Fibroblast of peridontal ligament (primary cell): Measurements from ENCODE around the gene LRP4.

ENCODE experiments used
- DNase-seq: peaks from one replicate; pipeline ENCODE4 v3.0.0-alpha.2; 2010; ENCODE audit errors: extremely low read depth

Gene LRP4

DNA sequence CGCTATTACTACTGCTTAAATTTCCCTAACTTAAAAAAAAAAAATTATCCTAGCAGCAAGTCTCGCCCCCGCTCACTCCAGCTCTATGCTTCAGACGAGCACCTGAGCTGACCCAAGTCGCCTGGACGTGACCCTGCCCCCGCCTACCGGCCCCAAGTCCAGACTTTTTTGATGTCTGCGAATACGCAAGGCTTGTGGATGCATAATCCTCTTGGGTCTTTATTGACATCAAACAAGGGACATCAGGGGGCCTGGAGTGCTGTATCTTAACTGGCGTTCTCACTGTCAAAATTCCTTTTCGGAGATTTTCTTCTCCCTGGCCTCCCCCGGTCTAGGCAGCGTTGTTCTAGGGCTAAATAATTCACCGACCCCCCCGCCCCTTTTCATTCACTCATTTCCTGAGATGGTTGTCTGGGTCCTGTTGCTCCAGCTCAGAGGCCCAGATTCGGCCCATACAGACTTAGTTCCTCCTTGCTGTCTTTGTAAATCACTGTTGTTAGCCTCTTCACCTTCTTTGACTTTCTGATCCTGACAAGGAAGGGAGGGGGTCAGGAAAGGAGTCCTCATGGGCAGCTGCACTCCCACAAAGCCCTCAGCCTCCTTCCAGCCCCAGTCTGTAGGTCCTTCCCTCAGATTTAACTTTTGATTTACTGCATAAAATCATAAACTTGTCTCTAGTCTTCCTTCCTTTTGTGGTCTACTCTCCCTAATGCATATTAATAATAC, 601 bp upstream of the LRP4 start:
- no peak for DNase-seq

DNA sequence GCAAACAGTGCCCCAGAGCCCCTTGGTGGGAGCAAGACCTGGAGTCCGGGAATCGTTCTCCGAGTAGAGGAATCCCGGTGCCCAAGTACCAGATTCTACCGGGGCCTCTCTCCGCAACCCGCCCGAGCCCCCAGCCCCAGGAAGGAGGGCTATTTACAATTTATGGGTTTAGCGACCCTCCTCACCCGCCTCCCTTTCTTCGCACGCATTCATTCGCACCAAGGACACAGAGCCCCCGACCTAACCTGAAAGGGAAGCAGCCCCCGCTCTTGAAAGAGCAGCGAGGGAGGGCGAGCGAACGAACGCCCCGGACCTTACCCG, 628 bp downstream of the LRP4 start:
- no peak for DNase-seq

DNA sequence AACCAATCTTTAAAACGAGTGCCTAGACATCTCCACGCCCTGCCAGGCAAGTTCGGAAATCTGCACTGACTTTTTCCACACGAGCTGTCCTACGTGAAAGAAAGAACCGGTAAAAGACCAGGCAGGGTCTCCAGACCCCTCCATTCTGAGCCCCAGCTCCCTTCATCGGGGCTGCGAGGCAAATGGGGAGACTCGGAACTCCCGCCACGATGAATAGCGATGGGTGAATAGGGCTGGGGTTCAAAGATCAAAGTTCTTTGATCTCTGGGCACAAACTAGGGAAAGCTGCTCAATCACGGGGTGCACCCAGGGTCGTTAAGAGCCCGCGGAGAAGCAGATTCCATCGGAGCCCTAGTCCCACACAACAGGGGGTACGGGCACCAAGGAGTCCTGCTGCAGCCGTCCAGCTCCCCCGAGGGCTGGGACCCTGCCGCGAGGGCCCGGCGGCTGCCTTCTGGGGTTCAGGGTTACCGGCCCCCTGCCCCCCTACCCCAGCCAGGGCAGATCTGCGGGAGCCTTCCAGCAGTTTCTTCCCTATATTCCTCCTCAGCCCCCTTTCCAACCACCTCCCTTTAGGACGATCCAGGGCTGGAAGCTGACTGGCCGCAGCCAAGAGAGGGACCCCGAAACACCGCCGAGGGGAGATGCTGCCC, 1.1 kb downstream of the LRP4 start:
- no peak for DNase-seq

DNA sequence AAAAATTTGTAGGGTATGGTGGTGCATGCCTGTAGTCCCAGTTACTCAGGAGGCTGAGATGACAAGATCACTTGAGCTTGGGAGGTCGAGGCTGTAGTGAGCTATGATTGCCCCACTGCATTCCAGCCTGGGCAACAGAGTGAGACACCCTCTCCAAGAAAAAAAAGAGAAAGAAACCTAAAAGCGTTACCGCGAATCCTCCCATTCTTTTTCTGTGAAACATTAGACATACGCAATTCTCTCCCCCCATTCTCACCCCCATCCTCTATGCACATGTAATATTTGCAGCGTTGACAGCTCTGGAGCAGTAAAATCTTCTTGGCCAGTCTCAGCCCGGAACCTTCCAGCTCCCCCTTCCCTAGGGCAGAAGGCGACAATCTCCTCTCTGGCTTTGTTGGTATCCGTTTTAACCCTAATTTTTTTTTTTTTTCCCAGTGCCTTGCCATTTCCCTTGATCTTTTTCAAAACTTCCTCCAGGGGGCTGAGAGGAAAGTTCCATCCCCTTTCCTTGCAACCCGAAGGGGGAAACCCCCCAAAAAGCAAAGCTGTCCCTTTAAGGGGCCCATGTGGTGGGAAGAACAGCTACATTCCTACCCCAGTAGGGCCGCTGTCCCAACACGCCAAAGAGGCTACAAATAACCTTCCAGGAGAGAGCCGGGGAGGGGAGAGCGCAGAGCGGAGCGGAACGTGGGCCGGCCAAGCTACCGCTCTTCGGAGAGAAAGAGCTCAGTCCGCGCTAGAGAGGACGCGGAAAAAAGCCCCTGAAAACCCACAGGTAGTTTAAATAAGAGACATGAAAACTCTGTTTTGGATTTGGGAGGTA, 1.9 kb downstream of the LRP4 start:
- peak; percentile 65 for DNase-seq

DNA sequence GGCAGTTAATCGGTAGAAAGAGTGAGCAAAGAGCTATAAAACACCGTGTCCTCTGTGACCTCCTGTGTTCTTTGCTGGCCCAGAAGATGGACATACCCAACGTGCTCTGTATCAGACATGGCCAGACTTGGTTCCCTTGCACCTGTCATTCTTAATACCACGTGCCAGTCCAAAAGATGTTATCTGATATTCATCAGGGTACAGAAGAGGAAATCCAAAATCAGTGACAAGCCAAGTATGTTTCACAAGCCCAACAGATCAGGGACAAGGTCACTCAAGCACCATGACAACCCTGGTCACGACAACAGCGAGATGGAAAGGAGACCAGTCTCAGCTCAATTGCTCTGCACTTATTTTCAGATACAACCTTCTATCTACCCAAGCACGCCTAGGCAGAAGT, 3.4 kb downstream of the LRP4 start:
- no peak for DNase-seq

DNA sequence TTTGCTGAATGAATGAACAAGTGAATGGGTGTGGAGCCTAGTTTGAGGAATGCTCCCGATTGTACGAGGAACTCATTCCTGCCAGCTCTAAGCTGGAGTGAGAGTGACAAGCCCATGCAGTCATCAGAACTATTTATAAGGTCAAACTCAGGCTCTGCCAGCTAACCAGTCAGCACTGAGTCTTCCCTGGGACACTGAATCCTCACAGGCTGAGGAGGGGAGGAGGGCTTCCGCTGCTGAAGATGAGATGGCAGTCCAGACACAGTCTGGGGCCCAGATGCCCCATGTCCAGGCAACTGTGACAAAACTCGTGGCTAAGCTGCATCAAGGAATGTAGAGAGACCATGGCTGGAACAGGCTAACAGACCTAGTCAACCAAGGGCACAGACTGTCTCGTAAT, 4.0 kb downstream of the LRP4 start:
- peak; percentile 31 for DNase-seq

DNA sequence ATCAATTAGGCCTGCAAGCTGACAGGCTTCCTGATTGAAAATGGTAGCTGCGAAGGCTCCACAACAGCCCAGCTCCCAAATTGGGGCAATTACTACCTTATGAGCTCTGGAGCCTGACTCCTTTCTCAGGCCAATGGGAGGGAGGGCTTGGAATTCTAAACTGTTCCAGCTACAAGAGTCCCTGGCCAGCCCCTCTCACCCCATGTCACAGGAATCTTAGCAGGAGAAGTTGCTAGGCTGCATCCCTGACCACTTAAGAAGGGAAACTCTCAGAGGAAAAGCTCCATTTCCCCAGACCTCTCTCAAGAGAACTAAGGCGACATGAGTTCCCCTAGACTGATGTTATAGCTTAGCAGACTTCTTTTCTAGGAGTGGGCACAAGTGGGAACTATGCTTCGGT, 4.9 kb downstream of the LRP4 start:
- no peak for DNase-seq

DNA sequence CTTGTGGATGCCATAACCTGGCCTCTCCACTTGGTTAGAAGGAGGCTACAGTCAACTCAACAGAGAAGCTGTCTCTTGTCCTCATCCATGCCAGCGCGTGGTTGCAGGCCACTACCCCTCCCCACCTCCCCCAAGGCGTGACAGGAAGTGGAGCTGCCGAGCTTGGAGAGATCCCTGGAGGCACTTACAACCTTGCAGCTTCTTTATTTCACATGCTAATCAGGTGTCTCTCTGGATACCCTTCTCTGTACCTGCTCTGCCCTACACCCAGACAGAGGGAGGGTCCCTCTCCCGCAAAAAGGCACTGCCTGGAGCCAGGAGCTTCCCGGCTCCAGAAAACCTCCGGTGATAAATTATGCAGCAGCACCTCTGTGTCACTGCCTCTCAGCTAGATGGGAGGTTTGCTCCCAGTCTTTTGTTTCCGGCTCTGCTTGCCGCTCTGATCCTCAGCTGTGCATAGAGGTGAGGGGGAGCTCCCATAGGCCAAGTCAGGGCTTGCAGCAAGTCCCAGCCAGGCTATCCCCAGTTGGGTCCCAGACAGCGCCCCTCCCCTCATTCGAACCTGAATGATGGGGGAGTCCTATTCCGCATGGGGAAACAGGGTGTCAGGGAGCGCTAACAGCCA, 5.7 kb downstream of the LRP4 start:
- DNase-seq = no peak

DNA sequence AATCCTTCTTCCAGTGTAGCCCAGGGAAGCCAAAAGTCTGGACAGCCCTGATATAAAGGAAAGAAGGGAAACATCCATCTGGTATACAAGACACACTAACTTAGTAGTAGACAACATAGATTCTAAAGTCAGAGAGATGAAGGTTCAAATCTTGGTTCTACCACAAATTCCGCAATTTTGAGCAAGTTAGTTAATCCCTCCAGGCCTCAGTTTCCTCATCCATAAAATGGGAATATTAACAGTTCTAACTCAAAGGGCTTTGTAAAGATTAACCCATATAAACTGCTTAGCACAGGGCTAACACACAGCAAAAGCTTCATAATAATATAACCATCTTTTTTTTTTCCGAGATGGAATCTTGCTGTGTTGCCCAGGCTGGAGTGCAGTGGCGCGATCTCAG, 10.7 kb downstream of the LRP4 start:
- DNase-seq = no peak

DNA sequence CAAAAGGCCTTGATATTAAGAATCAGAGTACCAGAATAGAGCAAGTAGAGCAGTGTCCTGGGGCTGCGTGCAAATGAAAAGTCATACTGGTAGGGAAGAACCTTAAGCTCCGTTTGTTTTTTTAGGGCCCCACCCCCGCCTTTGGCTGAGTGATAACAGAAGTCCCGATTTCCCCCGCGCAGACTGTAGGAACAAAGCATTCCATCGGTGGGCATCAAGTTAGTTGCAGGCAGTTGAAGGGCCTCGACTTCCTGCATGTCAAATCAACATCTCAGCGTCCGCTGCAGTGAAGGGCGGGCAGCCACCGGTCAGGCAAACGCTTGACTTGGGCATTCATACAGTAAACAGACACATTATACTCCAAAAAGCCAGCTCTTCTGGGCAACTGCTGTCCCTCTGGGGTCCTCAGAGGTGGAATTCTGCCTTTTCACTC, 11.7 kb downstream of the LRP4 start:
- DNase-seq = no peak

DNA sequence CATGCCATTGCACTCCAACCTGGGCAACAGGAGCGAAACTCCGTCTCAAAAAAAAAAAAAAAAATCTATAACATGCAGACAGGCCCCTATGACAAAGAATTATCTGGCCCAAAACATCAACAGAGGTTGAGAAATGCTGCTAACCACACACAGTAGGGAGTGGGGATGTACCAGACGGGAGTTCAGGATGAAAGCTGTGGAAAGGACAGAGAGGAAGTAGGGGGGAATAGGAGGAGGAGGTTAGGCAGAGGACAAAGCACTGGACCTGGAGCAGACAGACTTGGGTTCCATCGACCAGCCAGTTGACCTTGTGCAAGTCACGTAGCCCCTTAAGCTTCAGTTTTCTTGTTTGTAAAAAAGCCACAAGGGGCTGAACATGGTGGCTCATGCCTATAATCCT, 12.5 kb downstream of the LRP4 start:
- no peak for DNase-seq

DNA sequence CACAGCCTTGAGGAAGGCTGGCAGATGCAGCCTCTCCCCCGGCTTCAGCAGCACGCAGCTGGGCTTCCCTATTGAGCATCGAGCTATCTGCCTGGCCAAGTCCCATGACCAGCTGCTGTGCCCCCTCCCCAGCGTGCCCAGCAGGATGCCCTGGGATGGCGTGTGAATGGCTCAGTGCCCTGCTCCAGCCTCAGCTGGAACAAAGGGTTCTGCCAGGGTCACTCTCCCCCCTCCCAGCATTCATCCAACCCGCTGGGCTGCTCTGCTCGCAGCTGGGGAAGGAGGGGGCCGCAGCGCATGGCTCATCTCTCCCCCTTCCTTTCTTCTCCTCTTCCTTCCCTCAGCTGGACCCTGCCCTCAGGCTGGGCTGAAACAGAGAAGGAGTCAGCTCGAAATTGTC, 14.5 kb downstream of the LRP4 start:
- DNase-seq = no peak

DNA sequence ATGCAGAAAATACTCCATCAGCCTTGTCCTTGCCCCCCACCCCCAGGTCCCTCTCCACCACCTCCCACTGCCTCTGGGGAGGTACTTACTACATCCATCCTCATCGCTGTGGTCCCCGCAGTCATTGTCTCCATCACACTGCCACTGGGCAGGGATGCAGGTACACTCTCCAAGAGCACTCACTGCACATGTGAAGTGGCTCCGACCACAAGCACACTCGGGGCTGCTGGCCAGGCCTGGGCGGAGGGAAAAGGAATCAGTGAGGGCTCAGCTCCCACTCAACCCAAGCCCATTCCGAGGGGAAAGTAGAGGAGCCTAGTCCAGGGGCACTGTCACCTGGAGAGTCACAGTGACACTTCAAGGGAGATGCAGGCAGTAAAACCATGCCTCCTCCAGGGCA, 15.7 kb downstream of the LRP4 start:
- DNase-seq = no peak

DNA sequence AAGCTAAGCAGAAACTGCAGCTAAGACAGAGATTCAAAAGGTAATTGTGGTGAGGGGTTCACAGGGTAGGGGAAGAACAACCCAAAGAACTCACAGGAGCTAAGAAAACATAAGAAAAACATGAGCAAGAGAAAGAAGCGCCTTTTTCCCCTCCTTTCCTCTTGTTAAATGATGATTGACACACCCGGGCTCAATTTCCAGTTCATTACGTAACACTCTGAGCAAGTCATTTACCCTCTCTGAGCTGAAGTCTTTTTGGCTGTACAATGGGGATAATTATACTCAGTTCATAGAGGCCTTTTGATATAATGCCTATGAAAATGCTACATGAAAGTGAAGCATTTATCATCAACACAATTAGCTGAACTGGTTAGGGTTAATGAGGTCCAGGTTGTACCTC, 17.2 kb downstream of the LRP4 start:
- peak; percentile 18 for DNase-seq

DNA sequence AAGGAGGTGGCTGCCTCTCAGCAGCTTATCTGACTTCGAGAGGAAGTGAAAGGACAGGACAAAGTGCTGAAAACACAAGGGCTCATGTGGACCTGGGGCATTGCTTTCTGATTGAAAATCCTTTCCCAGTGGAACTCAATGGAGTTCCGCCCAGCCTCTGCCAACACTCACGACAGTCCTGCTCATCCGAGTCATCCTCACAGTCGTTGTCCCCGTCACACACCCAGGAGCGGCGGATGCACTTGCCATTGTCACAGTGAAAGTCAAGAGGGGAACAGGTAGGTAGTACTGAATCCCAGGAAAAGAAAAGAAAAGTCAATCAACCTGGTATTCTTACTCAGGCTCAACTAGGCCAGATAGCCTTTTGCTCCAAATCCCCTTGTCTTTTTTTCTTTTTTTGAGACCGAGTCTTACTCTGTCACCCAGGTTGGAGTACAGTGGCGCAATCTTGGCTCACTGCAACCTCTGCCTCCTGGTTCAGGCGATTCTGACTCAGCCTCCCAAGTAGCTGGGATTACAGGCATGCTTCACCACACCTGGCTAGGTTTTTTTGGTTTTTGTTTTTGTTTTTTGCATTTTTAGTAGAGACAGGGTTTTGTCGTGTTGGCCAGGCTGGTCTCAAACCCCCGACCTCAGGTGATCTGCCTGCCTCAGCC, 18.1 kb downstream of the LRP4 start:
- no peak for DNase-seq

DNA sequence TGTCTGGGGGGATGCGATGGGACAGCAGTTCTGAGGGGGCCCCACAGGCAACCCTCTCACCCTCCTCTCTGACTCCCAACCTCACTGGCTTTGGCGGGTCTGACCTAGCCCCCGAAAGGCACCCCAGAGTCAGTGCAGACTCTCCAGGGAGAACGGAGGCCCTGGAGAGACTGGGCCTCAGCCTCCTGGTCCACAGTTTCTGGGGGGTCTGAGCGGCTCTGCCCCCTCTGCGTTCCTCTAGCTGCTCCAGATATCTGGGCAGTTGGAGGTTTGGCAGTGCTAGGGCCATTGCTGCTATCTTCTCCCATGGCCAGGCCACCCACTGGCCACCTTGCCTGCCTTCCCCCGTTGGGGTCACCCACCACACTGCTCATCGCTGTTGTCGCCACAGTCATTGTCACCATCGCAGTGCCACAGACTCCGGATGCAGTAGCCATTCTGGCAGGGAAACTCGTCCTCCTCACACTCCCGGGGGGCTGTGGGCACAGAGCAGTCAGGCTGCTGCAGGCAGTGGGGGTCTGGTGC, 18.8 kb downstream of the LRP4 start:
- no peak for DNase-seq

DNA sequence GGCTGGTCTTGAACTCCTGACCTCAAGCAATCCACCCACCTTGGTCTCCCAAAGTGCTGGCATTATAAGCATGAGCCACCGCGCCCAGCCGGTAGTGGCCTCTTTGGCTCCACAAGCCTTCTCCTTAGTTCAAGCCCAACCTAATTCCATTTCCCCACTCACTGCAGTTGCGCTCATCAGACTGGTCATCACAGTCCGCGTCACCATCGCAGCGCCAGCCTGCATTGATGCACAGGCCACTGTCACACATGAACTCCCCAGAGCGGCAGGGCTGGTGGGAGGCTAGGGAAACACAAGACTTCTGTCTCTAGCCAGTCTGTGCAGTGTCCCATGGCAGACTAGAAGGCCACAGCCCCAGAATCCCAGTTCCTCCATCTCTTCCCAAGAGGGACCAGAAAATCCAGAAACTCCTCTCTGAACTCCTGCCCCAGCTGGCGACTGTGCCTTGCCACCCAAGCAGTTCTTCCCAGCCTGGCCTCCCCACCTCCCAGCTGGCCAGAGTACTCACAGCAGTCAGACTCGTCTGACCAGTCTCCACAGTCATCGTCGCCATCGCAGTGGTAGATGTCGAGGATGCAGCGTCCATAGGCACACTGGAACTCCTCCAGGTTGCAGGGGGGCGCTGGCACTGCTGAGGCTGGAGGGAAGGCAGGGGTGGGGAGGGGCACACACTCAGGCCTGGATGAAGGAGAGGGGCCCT, 19.8 kb downstream of the LRP4 start:
- no peak for DNase-seq

DNA sequence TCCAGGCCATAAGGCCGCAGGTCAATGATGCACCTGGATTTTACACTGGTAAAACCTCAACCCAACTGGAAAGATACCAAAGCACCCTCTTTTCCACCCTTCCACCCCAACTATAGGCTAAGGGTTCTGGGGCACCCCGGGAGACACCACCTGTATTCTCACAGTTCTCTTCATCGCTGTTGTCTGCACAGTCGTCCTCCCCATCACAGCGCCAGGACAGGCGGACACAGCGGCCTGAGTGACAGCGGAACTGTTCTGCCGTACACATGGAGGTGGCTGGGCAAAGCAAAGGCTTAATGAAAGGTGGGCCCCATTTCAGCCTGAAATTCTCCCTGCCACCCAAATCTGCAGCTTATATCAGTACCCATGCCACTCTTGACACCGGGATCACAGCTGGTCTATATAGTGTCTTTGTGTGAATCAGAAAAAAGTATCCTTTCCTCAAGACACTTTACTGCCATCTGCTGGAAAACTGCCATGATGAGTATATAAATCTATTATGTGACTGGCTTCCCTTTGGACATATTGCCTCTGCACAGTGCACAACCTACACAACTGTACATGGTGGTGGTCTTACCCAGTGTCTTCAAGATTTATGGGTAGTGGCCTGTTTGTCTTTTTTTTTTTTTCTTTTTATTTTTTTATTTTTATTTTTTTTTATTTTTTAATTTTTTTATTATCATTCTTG, 21.5 kb downstream of the LRP4 start:
- peak; percentile 50 for DNase-seq

DNA sequence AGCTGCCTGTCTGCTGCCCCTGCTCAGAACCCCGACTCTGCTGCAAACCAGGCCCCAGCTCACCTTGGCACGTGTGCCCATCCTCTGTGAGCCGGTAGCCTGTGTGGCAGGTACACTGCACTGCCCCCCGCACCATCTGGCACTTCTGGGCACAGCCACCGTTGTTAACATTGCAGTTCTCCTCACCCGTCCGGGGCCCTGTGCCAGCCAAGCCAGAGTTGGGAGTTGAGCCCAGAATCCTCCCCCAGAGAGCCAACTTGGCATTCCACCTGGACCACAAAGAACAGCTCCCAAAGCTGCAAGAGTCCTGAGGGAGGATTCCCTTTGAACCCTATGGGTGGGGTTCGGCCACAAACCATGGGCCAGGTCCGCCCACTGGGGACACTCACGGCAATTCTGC, 22.5 kb downstream of the LRP4 start:
- DNase-seq = peak; percentile 46

DNA sequence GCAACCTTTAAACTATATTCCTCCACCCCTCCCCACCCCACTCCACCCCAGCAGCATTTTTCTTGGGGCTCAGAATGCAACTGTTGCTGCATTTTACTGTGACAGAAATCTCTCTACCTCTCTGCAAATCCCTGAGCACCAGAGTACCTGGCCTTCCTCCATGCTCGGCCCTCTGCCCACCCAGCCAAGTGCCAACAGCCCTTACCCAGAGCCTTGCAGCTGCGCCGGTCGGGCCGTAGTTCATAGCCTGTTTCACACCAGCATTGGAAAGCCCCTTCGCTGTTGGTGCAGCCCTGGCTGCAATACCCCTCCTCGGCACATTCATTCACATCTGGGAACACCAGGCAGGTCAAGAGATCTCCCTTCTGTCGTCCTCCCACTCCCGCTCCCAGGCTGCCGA, 23.4 kb downstream of the LRP4 start:
- no peak for DNase-seq

DNA sequence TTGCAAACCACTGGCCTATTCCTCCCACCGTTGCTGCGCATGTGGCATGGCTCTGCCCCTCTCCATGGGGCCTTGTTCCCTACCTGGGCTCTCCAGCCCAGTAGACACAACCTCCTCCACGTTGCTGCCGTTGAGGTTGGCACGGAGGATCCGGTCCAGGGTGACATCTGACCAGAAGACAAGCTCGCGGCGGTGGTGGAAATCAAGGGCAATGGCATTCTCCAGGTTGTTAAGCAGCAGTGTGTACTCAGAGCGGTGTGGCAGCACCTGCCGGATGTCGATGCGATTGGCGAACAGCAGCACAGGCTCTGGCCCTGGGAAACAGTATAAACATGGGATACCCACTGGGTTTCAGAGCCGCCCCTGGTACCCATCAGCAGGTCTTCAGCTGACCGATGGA, 23.8 kb downstream of the LRP4 start:
- no peak for DNase-seq
